NCI-H146 (cell line): ENCODE data around the gene MAP1LC3B2.

Source experiments
- DNase-seq: peaks from one replicate; lab custom pipeline; 2025; lab: John Stamatoyannopoulos, UW

The MAP1LC3B2 gene

DNA sequence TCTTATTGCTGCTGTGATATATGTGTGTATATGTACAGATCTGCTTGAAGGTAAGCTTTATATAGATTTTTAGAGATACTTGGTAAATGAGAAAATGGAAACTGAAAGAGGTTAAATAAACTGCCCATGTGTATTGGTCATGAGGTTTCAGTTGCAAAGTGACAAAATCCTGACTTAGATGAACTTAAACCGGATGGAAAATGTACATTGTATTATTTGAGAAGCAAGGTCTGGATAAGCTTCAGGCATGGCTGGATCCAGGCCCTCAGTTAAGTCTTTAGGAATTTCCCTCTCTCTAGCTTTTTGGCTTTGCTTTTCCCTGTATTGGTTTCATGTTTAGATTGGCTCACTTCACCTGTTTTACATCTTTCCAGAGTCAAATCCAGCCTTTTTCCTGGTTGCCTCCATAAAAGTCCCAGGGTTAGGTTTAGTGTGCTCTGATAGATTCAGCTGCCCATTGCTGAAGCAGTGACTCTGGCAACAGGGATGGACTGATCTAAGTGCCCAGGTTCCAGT is 21.0 kb upstream of the MAP1LC3B2 start:
- DNase-seq: no peak

DNA sequence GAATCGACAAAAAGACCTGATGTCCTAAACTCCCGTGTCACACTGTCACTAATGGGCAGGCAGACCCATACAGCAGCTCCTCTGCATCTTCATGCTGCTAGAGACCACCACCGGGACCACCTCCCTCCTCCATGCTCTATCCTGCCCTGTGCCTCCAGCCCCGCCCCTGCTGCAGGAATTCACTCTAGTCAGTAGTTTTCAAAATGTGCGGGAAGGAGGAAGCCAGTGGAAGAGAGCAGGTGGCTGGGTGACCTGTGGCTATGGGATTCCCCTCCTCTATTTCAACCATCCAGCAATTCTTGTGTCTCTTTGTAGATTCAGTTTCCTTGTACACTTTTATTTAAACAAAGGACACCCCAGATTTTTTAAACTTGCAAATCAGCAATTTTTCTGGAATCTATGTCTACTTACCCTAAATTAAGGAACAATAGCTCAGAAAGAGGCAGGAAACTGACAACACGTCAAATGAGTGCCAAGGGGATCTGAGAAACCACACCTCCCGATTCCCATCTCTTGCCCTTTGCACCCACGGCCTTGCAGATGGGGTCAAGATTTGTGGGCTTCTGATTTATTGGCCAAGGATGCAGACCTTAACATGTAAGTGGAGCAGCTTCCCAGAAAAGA is 20.4 kb upstream of the MAP1LC3B2 start:
- DNase-seq: no peak

- DNase-seq: no peak
Measured at GRCh38 chr12:116539361-116539771, 19.8 kb upstream of the MAP1LC3B2 start.

DNA sequence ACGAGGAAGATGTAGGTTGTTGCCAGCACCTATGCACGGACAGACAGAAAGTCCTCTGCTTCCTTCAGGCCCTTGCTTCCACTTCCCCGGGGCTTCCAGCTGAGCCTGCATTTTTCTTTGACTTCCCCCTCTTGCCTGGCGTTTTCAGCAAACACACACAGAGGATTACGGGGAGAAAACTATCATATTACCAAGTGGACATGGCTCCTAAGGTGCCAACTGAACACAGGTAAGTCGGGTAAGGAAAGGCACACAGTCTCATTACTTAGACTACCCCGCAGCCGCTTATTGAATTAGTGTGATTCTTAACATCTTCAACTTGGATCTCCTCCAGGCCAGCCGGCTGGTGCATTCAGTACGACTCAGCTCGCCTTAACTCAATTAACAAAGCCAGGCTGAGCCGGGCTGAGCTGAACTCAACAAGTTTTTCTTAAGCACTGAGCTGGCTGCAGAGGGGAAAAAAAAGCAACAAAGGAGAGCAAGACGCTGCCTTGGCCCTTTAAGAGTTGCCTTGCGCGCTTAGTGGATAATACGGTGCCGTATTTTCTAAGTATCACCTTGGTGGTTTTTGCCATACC is 19.2 kb upstream of the MAP1LC3B2 start:
- no peak for DNase-seq

- no peak for DNase-seq
Measured at GRCh38 chr12:116540622-116541152, 18.5 kb upstream of the MAP1LC3B2 start.

- DNase-seq: no peak
Measured at GRCh38 chr12:116541547-116542344, 17.4 kb upstream of the MAP1LC3B2 start.

DNA sequence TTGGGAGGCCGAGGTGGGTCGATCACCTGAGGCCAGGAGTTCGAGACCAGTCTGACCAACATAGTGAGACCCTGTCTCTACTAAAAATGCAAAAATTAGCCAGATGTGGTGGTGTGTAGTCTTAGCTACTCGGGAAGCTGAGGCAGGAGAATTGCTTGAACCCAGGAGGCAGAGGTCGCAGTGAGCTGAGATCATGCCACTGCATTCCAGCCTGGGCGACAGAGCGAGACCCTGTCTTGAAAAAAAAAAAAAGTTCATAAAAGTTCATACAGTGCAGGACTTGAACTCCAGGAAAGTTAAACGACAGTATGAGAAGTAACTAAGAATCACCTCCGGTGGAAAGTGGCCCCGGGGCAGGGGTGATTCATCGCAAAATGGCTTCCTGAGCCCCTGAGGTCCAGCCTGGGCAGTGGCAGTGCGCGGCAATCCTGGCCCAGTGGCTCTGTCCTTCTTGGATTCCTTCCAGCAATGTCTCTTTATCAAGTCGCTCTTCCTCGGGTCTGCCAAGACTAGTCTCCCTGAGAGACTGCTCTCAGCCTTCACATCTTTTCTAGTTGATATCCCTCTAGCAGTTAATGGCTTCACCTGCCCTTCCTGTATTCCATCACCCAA is 16.7 kb upstream of the MAP1LC3B2 start:
- no peak for DNase-seq

- DNase-seq: no peak
Measured at GRCh38 chr12:116544656-116545055, 14.5 kb upstream of the MAP1LC3B2 start.

GRCh38 chr12:116545144-116545543 is 14.0 kb upstream of the MAP1LC3B2 start:
- no peak for DNase-seq

DNA sequence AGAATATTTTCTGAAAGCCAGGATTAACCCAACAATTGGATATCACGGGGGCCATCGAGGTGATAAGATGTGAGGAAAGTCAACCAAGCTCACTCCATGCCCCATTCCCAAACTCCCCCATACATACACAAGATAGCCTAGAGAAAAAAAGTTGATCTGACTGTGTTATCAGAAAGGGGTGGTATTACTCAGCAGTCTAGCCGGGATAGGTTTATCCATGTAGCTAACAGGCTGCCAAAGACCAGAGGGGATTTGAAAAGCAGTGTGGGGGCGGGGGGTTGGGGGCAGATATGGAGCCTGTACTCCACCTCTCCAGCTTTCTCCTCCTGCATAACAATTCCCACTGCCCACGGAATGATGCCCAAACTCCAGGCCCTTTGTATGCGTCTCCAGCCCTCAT is 13.2 kb upstream of the MAP1LC3B2 start:
- no peak for DNase-seq

- DNase-seq: no peak
Measured at GRCh38 chr12:116547955-116548501, 11.2 kb upstream of the MAP1LC3B2 start.

- DNase-seq: no peak
Measured at GRCh38 chr12:116549993-116550392, 9.2 kb upstream of the MAP1LC3B2 start.

- DNase-seq: no peak
Measured at GRCh38 chr12:116551151-116551550, 8.0 kb upstream of the MAP1LC3B2 start.

DNA sequence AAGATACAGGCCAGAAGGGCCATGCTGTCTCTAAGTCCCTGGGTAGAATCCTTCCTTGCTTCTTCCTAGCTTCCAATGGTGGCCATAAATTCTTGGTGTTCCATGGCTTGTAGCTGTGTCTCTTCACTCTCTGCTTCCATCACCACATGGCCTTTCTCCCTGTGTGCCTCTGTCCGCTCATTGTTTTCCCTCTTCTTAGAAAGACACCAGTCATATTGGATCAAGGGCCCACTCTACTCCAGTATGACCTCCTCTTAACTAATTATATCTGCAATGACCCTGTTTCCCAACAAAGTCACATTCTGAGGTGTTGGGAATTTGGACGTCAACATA is 7.6 kb upstream of the MAP1LC3B2 start:
- DNase-seq: no peak

- no peak for DNase-seq
Measured at GRCh38 chr12:116551952-116552772, 7.0 kb upstream of the MAP1LC3B2 start.

GRCh38 chr12:116552773-116553373 is 6.3 kb upstream of the MAP1LC3B2 start:
- no peak for DNase-seq

- no peak for DNase-seq
Measured at GRCh38 chr12:116556356-116556952, 2.7 kb upstream of the MAP1LC3B2 start.

GRCh38 chr12:116556964-116557698 is 2.0 kb upstream of the MAP1LC3B2 start:
- no peak for DNase-seq

GRCh38 chr12:116558280-116559161 is 660 bp upstream of the MAP1LC3B2 start:
- DNase-seq: no peak
